Testis (tissue), 3 donors: Measurements from ENCODE around the gene ECE2. TPM values are rescaled to one million over a fixed set of nuclear protein-coding genes. Genes with fewer than 3 reads are reported as not detected.
A peak's percentile ranks its signal among the peaks of the same experiment; 100 is the strongest.

Source experiments
- DNase-seq: peaks from one replicate; pipeline ENCODE4 v3.0.0-alpha.2; 2019
- H3K27ac ChIP-seq, 2 donors: fragments of 200-600 bp; sonication (generic); one replicate each; pipeline ENCODE4 v1.5.1; 2019
- H3K27me3 ChIP-seq: fragments of 200-600 bp; sonication (generic); one replicate; pipeline ENCODE4 v1.5.1; 2019
- H3K36me3 ChIP-seq: fragments of 200-600 bp; sonication (generic); one replicate; pipeline ENCODE4 v1.5.1; 2017; ENCODE audit warnings: low read depth; ENCODE audit errors: missing control alignments
- H3K4me1 ChIP-seq: fragments of 200-600 bp; sonication (generic); one replicate; pipeline ENCODE4 v1.5.1; 2019
- H3K4me3 ChIP-seq, 2 donors: fragments of 200-600 bp; sonication (generic); one replicate each; pipeline ENCODE4 v1.5.1; 2017 to 2019
- H3K9me3 ChIP-seq: fragments of 200-600 bp; sonication (generic); one replicate; pipeline ENCODE4 v1.5.1; 2017
- CTCF ChIP-seq, 3 experiments: fragments of 450-650 bp in 2 of 3; fragments of 200-600 bp in 1 of 3; sonication (generic) in 1 of 3; IDR thresholded peaks; one replicate each; pipeline ENCODE4 v1.5.1; 2016 to 2019; ENCODE audit warnings: antibody characterized with exemption in 3 of 3, mild to moderate bottlenecking in 2 of 3, moderate library complexity in 1 of 3
- POLR2A ChIP-seq: fragments of 450-650 bp; IDR thresholded peaks from one replicate; pipeline ENCODE4 v1.6.1; 2017; ENCODE audit warnings: antibody characterized with exemption, mild to moderate bottlenecking, moderate library complexity
- WGBS, 2 donors: methylation state at CpG; one replicate each; pipeline ENCODE4 v1.1.5; 2018; 5-methylcytosine and 5-hydroxymethylcytosine counted together
- intact Hi-C: fragments of 100-400 bp; cut with DNase I; formaldehyde crosslinking; loops from one replicate; pipeline ENCODE4 v1.15.1; 2023; ENCODE audit warnings: low total_unique reads
- polyA plus RNA-seq: library from polyadenylated mRNA; stranded (reverse); fragments of 350-450 nt; fragmentation: Illumina TruSeq; extraction: RNeasy Lipid Tissue Mini Kit (QIAGEN cat#74804); gene quantifications from one replicate; pipeline ENCODE4 v1.2.3, GENCODE V29; 2014; ENCODE audit warnings: low read depth, low replicate concordance; ENCODE audit not compliant: insufficient read depth
- total RNA-seq, 2 donors: library from RNA; depleted of rRNA; stranded (reverse); fragments of >200 nt; gene quantifications; one replicate each; pipeline ENCODE4 v1.2.3, GENCODE V29; 2016

Gene ECE2
- total and polyA plus RNA-seq, 3 donors from 2014 or later = 1.1 to 1.4 (median 1.4) TPM

- Histone ChIP-seq H3K36me3 (no peaks in the 10 kb centered on the region), H3K4me3 (no peak overlapping the region), H3K9me3 (no peaks in the 10 kb centered on the region), H3K27me3 (no peaks in the 10 kb centered on the region), H3K27ac (no peak overlapping the region), H3K4me1 (no peaks in the 10 kb centered on the region)
- peak in 1 of 3 experiments; percentile 11 for TF ChIP-seq CTCF (IDR thresholded peaks at IDR 0.05)
- no peak for TF ChIP-seq POLR2A
- intact Hi-C loops = no loop called here
- 32 to 73% methylated on average over 4 of the region's 4 CpGs for WGBS, 2 donors
- peak; percentile 69 for DNase-seq
Measured at GRCh38 chr3:184284696-184285095, 8.9 kb downstream of the ECE2 start.

GRCh38 chr3:184289426-184289938 lies 13.7 kb downstream of the ECE2 start:
- Histone ChIP-seq H3K36me3 (no peaks in the 10 kb centered on the region), H3K9me3 (no peaks in the 10 kb centered on the region), H3K27me3 (no peaks in the 10 kb centered on the region), H3K4me3 (no peak overlapping the region), H3K27ac (no peak overlapping the region), H3K4me1 (no peaks in the 10 kb centered on the region)
- intact Hi-C loops = no loop called here
- 25 to 31% methylated on average over 10 of the region's 10 CpGs for WGBS, 2 donors
- no peak for TF ChIP-seq POLR2A
- peak; percentile 20 to 41 (median 39) for TF ChIP-seq CTCF (IDR thresholded peaks at IDR 0.05)
- peak; percentile 41 for DNase-seq

- WGBS, 2 donors = 84 to 93% methylated on average over 8 to 10 of the region's 10 CpGs
- no peak for TF ChIP-seq POLR2A
- no peak for TF ChIP-seq CTCF (IDR thresholded peaks at IDR 0.05)
- intact Hi-C loops = no loop called here
- Histone ChIP-seq H3K4me3 (no peak overlapping the region), H3K27ac (no peak overlapping the region), H3K36me3 (no peaks in the 10 kb centered on the region), H3K27me3 (no peaks in the 10 kb centered on the region), H3K4me1 (no peaks in the 10 kb centered on the region), H3K9me3 (no peaks in the 10 kb centered on the region)
- DNase-seq = no peak
Measured at GRCh38 chr3:184290331-184290730, 14.5 kb downstream of the ECE2 start.

- Histone ChIP-seq H3K36me3 (no peaks in the 10 kb centered on the region), H3K4me3 (no peak overlapping the region), H3K27ac (no peak overlapping the region), H3K9me3 (no peaks in the 10 kb centered on the region), H3K4me1 (no peaks in the 10 kb centered on the region), H3K27me3 (no peaks in the 10 kb centered on the region)
- no peak for DNase-seq
- intact Hi-C loops = no loop called here
- no peak for TF ChIP-seq CTCF (IDR thresholded peaks at IDR 0.05)
- TF ChIP-seq POLR2A = no peak
- WGBS, 2 donors = 86 to 92% methylated on average over 19 to 22 of the region's 22 CpGs
Measured at GRCh38 chr3:184291044-184291737, 15.4 kb downstream of the ECE2 start.
